HG03571 (cell line): ENCODE results near the gene MT1X.
"Not testable (repeated sequence)": the region's sequence is repeated elsewhere in the genome, so short reads cannot be mapped to it uniquely, and the experiment has no call there.

Experiments
- ATAC-seq: cut with Tn5 transposase; IDR thresholded peaks from one replicate; pipeline ENCODE4 v1.9.1; 2021; ENCODE audit not compliant: unreplicated experiment

The MT1X gene

DNA sequence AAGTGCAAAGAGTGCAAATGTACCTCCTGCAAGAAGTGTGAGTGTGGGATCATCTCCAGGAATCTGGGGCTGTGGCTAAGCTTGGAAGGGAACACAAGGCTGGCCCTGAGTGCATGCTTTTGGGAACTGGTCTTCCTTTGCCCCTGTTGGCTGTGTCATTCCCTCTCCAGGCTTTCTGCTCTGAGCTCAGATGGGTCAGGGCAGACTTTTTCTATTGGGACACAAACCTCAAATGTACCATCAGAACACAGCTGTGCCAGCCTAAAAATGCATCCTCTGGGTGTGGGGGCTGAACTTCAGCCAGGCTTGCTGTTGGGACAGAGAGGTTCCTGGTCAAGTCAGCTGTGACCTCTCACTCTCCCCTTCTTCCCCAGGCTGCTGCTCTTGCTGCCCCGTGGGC lies 29.7 kb upstream of the MT1X start:
- no peak for ATAC-seq

DNA sequence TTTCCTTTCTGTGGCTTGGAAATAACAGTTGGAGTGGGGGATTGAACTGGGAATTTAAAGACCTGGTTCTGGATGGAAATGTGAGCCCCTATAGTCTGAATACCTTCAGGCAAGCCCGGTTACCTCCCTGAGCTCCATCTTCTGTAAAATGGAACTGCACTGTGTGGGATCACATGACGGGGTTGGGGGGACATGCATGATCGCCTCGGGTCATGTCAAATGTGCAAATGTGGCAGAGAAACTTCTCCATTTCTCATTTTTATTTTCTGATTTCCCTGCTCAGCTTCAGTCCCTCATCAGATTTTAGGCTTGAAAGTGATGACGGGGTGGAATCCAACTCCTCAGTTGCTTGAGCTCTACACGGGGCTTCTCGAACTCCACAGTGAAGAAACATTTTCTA lies 29.1 kb upstream of the MT1X start:
- no peak for ATAC-seq

DNA sequence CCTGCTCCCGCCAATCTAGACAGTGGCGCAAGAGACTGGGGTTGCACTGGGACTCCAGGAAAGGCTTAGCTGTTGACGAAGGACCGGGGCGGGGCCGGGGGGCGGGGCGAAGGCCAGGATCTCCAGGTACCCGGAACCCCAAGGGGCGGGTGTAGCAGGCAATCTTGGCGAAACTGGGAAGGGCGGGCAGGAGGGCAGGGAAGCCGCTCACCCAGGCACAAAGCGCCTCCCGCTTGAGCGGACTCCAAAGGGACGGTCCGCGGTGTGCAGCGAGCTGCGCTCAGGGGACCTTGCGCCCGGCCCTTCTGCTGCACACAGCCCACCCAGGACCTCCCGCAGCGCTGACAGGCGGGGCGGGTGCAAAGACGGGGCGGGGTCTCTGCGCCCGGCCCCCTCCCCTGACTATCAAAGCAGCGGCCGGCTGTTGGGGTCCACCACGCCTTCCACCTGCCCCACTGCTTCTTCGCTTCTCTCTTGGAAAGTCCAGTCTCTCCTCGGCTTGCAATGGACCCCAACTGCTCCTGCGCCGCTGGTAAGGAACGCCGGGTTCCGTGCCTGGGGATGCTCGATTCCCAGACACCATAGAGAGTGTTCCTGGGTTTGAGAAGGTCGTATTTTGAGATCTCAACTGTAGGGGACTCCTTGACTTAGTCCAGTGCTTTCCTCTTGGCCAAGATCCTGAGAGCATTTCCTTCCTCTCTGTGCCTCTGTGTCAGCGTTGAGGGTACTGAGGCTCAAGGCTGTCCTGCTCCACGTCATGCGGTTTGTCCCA lies 24.5 kb upstream of the MT1X start, which contains the start of gene MT1F:
MT1F (plus strand) TSS at position 405 of the 772 bp plus-strand sequence; CDS start at position 505, 100 bp downstream.
- ATAC-seq, result no peak

DNA sequence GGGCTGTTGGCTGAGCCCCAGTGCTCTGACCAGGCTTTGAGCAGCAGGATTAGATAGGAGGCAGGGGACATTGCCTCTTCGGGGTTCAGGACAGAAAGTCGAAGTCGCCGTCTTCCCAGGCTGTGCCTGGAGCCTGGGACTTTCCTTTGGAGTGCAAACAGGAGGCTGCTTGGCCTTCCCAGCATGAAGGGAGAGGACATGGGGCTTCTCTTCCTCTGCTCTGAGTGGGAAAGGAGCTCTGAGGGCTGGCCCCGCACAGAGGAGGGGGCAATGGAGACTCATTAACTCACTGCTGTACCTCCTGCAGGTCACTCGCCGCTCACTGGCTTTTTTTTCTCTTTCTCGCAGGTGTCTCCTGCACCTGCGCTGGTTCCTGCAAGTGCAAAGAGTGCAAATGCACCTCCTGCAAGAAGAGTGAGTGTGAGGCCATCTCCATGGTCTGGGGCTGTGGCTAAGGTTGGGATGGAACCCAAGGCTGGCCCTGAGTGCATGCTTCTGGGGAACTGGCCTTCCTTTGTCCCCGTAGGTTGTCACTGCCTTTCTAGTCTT lies 23.9 kb upstream of the MT1X start:
- ATAC-seq, result no peak

DNA sequence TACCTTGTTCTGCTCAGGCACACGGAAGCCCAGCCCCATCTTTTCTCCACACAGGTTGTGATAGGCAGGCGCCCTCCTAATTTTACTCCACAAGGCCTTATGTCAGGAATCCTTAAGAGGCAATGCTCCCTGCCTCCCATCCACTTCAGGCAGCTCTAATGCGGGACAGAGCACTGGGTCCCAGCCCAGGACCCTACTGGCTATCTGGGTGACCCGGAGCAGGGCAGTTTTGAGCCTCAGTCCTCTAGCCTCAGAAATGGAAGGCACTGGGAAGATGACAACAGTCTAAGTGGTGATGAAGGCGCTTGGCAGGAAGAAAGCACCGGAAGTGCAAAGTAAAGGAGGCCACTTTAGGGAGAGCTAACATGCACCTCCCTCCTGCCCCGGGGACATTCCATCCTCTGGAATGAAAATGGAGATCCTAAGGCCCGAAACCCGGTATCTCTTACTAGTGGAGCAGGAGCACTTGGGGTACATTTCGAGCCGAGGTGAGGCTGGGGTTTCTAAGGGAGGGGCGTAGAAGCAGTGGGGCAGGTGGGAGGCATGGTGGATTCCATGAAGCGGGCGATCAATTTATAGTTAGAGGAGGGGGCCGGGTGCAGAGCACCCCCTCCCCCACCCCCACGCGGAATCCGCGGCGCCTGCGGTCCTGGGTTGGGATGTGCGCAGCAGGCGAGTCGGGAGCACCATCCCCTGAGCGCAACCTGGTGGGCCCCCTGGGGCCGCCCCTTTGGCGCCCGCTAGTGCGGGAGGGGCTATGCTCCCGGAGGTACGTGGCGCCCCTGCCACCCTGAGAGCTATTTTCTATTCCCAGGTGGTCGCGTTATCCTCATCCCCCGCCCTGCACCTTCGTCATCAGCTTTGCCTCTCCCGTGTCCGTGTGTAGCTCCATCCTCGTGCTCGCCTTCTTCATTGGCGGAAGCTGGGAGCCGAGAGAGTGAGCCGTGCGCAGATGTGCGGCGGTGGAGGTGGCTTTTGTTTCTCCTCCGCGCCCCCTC lies 19.6 kb upstream of the MT1X start:
- ATAC-seq, result no peak

DNA sequence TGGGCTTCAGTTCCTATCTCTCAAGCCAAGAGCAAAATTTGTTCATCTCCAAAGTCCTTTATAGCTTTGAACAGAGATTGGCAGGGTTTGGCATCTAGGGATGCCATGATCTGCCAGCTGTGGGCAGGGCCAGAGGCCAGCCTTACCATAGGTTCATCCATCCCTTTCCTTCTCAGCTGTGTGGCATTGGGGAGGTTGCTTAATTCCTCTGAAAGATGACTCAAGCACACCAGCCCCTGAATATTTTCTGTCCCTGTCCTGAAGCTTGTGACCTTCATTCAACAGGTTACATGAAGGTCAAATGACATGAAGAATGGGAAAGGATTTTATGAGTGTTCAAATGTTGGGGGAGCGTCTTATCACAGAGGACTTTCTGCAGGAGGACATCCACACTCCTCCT lies 17.8 kb upstream of the MT1X start:
- no peak for ATAC-seq

DNA sequence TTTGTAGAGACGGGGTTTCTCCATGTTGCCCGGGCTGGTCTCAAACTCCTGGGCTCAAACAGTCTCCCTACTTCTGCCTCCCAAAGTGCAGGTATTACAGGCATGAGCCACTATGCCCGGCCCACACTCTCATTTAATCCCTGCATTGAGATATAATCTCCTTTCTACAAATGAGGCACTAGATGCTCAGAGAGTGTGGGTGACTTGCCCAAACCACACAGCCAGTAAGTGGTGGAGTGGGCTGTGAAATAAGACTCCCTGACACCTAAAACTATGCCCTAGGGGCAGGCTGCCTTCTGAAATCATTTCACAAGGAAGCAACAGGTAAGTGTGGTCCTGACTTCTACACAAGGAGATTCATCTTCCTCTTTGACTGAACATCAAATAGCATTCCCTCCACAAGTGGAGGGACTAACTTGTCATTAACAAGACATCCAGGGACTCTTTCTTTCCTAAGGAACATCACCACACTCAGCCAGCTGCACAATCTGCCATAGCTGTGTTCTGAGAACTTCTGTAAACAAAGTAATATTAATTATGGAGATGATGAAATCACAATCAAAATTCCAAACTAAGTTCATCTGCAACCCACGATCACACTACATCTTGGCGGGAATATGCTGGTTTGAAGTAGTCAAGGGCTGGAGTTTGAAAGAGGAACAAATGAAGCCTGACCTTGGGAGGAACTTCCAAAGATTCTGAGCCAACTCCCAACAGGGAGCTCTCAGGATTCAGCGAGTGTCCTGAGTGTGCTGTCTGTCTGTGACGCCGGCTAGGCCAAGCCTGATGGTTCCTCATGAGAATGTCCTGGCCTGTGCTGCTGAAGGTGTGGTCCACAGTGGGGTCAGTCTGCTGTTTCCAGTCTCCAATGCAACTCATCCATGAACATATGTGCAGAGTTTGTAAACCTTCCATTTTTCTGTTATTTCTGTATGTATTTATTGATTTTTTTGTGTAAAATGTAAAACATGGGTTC lies 16.7 kb upstream of the MT1X start:
- not testable (repeated sequence) for ATAC-seq

DNA sequence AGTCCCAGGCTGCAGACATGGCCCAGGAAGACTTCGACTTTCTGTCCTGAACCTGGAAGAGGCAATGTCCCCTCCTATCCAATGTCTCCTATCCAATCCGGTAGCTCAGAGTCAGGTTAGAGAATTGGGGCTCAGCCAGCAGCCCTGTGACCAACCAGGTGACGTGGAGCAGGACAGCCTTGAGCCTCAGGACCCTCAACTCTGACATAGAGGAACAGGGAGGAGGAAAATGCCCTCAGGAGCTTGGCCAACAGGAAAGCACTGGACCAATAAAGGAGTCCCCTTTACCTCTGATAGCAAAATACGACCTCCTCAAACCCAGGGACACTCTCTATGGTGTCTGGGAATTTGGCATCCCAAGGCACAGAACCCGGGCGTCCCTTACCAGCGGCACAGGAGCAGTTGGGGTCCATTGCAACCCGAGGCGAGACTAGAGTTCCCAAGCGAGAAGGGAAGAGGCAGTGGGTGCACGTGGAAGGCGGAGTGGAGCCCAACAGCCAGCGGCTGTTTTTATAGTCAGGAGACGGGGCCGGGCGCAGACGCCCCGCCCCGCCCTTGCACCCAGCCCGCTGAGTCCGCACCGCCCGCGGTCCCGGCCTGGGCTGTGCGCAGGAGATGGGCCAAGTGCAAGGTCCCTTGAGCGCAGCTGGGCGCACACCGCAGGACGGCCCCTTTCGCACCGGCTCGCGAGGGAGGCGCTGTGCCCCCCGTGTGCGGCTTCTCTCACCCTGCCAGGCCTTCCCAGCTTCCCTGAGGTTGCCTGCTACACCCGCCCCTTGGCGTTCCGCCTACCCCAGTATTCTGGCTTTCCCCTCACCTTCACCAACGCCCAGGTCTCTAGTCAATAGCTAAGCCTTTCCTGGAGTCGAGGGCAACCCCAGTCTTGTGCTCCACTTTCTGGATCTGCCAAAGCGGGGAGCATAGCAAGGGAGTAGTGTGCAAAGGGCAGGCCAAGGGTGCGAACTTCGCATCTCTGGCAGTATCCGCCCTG lies 14.4 kb upstream of the MT1X start, which contains the start of gene MT1G:
MT1G (minus strand) TSS at position 485 of the 991 bp plus-strand sequence; CDS start at position 413, 72 bp downstream.
- no peak for ATAC-seq

DNA sequence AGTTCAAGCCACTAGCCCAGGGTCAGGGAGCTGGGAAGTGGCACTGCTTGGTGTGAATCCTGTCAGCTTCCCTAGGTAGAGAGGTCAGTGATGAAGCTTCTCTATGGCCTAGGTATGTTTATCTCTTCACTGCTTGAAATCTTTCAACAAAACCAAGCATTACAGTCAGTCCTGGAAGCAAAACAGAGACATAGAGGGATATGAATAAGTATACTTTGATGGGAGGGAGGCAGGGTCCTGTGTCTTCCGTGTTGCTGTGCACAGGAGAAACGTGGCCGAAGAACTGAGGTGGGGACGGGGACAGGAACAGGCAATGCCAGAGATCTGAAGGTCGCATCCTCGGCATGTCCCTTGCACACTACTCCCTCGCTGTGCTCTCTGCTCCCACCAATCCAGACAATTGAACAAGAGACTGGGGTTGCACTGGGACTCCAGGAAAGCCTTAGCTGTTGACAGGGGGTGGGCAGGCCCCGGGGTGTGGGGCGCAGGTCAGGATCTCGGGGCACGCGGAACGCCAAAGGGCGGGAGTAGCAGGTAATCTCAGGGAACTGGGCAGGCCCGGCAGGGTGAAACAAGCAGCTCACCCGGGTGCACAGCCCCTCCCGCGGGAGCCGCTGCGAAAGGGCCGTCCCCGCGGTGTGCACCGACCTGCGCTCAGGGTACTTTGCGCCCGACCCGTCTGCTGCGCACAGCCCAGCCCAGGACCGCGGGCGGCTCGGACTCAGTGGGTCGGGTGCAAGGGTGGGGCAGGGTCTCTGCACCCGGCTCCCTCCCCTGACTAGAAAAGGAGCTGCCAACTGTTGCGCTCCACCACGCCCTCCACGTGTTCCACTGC lies 13.0 kb upstream of the MT1X start, which contains the start of gene MT1H:
MT1H (plus strand) TSS at position 810 of the 835 bp plus-strand sequence. CDS start 71 bp downstream, outside the sequence.
- ATAC-seq, result no peak

DNA sequence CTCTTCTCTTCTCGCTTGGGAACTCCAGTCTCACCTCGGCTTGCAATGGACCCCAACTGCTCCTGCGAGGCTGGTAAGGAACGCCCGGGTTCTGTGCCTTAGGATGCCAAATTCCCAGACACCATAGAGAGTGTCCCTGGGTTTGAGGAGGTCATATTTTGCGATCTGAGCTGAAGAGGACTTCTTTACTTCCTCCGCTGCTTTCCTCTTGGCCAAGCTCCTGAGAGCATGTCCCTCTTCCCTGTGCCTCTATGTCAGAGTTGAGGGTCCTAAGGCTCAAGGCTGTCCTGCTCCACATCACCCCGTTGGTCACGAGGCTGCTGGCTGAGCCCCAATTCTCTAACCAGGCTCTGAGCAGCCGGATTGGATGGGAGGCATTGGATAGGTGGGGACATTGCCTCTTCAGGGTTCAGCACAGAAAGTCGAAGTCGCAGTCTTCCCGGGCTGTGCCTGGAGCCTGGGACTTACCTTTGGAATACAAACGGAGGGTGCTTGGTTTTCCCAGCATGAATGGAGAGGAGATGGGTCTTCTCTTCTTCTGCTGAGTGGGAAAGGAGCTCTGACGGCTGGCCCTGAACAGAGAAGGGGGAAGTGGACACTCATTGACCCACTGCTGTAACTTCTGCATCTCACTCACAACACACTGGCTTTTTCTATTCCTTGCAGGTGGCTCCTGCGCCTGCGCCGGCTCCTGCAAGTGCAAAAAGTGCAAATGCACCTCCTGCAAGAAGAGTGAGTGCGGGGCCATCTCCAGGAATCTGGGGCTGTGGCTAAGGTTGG lies 12.2 kb upstream of the MT1X start:
- ATAC-seq, result no peak

DNA sequence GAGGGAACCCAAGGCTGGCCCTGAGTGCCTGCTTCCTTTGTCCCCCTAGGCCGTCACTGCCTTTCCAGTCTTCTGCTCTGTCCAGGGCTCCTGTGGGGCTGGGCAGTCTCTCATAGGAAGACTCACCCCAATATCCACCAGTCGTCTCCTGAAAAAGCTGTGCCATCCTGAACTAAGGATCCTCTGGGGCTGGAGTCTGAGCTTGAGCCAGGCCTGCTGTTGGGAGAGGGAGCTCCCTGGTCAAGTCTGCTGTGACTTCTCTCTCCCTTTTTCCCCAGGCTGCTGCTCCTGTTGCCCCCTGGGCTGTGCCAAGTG lies 11.7 kb upstream of the MT1X start:
- ATAC-seq, result no peak

DNA sequence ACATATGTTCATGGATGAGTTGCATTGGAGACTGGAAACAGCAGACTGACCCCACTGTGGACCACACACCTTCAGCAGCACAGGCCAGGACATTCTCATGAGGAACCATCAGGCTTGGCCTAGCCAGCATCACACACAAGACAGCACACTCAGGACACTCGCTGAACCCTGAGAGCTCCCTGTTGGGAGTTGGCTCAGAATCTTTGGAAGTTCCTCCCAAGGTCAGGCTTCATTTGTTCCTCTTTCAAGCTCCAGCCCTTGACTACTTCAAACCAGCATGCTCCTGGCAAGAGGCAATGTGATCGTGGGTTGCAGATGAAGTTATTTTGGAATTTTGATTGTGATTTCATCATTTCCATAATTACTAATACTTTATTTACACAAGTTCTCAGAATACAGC lies 10.6 kb upstream of the MT1X start:
- ATAC-seq, result not testable (repeated sequence)

DNA sequence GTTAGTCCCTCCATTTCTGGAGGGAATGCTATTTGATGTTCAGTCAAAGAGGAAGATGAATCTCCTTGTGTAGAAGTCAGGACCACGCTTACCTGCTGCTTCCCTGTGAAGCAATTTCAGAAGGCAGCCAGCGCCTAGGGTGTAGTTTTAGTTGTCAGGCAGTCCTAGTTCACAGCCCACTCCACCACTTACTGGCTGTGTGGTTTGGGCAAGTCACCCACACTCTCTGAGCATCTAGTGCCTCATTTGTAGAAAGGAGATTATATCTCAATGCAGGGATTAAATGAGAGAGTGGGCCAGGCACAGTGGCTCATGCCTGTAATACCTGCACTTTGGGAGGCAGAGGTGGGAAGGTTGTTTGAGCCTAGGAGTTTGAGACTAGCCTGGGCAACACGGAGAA lies 10.1 kb upstream of the MT1X start:
- not testable (repeated sequence) for ATAC-seq

DNA sequence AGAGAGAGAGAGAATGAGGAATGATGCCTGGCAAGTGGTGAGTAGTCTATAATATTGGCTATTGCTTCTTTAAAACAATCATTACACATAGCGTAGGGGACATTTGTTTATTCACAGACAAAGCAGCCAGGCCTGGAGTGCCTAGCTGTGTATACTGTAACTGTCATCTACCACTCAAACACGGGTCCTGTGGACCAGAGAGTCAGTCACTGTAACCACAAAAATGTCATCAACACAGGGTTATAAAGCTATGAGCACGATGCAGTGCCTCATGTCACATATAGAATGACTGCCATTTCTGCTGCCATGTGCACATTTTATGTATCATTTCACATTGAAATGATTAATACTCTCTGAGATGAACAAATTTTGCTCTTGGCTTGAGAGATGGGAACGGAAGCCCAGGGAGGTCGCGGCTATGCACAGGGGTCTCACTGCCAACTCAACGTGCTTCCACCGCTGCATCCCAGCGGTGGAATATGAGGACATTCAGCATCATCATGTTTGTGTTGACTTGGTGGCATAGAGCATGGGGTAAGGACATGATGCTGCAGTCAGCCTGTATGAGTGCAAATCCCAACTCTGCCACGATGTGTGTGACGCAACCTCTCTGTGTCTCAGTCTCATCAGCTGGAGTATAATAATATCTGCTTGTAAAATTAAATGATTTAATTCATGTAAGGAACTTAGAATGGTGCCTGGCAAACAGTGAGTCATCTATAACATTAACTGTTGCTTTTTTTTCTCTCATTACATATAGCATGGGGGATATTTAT lies 9.3 kb upstream of the MT1X start:
- no peak for ATAC-seq

DNA sequence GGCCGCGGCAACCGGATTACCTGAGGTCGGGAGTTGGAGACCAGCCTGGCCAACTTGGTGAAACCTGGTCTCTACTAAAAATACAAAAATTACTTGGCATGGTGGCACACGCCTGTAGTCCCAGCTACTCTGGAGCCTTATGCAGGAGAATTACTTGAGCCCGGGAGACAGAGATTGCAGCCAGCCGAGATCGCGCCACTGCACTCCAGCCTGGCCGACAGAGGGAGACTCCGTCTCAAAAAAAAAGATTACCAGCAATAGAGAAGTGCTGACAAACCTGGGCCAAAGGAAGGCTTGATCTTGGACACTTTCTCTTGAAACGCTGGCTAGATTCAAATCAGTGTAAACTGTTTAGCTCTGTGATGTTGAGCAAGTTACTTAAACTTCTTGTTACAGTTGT lies 8.3 kb upstream of the MT1X start:
- no peak for ATAC-seq

DNA sequence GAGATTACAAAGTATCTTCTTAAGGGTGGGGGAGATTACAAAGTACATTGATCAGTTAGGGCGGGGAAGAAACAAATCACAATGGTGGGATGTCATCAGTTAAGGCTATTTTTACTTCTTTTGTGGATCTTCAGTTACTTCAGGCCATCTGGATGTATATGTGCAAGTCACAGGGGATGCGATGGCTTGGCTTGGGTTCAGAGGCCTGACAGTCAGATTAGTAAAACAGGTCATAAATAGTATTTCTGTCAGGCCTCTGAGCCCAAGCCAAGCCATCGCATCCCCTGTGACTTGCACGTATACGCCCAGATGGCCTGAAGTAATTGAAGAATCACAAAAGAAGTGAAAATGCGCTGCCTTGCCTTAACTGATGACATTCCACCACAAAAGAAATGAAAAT lies 7.7 kb upstream of the MT1X start:
- not testable (repeated sequence) for ATAC-seq
